Mesenchymal stem cell (in vitro differentiated cells and primary cell): ENCODE results near the gene SRGAP3.

ENCODE experiments used
- DNase-seq: peaks from one replicate; pipeline ENCODE4 v3.0.0-alpha.2; 2013
- H2AFZ ChIP-seq: one replicate; pipeline ENCODE4 v1.6.1; 2013; ENCODE audit warnings: low read depth, mild to moderate bottlenecking, control low read depth, inconsistent platforms, low read length, moderate library complexity
- H2AK5ac ChIP-seq: 2 replicates; pipeline ENCODE4 v1.6.1; 2013; ENCODE audit warnings: low read length, moderate library complexity, mild to moderate bottlenecking, inconsistent platforms; ENCODE audit not compliant: severe bottlenecking
- H2BK120ac ChIP-seq: one replicate; pipeline ENCODE4 v1.6.1; 2013; ENCODE audit warnings: low read depth, mild to moderate bottlenecking, inconsistent platforms, low read length, moderate library complexity
- H2BK12ac ChIP-seq, 2 experiments: one replicate each; pipeline ENCODE4 v1.6.1; 2013; ENCODE audit warnings: inconsistent platforms in 2 of 2, low read length in 2 of 2, mild to moderate bottlenecking in 2 of 2, moderate library complexity in 2 of 2, control low read depth in 1 of 2
- H2BK15ac ChIP-seq: one replicate; pipeline ENCODE4 v1.6.1; 2013; ENCODE audit warnings: mild to moderate bottlenecking, low read depth, inconsistent platforms; ENCODE audit not compliant: poor library complexity, severe bottlenecking
- H2BK5ac ChIP-seq: 2 replicates; pipeline ENCODE4 v1.6.1; 2013; ENCODE audit warnings: low read depth, mild to moderate bottlenecking, low read length, control low read depth, inconsistent platforms; ENCODE audit not compliant: poor library complexity, severe bottlenecking
- H3K14ac ChIP-seq, 2 experiments: one replicate each; pipeline ENCODE4 v1.6.1; 2013; ENCODE audit warnings: inconsistent platforms in 2 of 2, low read length in 2 of 2, control low read depth in 1 of 2, mild to moderate bottlenecking in 1 of 2, moderate library complexity in 1 of 2
- H3K18ac ChIP-seq, 2 experiments: one replicate each; pipeline ENCODE4 v1.6.1; 2013; ENCODE audit warnings: inconsistent platforms in 2 of 2, low read length in 2 of 2, control low read depth in 1 of 2, low read depth in 1 of 2, mild to moderate bottlenecking in 1 of 2
- H3K23ac ChIP-seq, 2 experiments: one replicate each; pipeline ENCODE4 v1.6.1; 2013; ENCODE audit warnings: inconsistent platforms in 2 of 2, low read length in 2 of 2, mild to moderate bottlenecking in 2 of 2, moderate library complexity in 2 of 2, control low read depth in 1 of 2
- H3K27ac ChIP-seq: 2 replicates; pipeline ENCODE4 v1.5.1; 2013; ENCODE audit warnings: mild to moderate bottlenecking, moderate library complexity, low read length, control low read depth, inconsistent platforms; ENCODE audit not compliant: poor library complexity, severe bottlenecking
- H3K27me3 ChIP-seq, 2 experiments: 2 replicates each; pipeline versions ENCODE4 v1.6.1 to v1.7.0; 2013; ENCODE audit warnings: low read length in 2 of 2, mild to moderate bottlenecking in 2 of 2, moderate library complexity in 2 of 2, control low read depth in 1 of 2, inconsistent platforms in 1 of 2; ENCODE audit not compliant: control insufficient read depth in 1 of 2, insufficient read depth in 1 of 2
- H3K36me3 ChIP-seq, 2 experiments: 2 replicates each; pipeline versions ENCODE4 v1.6.1 to v1.7.0; 2013; ENCODE audit warnings: low read length in 2 of 2, control low read depth in 1 of 2, inconsistent platforms in 1 of 2, low read depth in 1 of 2, mild to moderate bottlenecking in 1 of 2; ENCODE audit not compliant: insufficient read depth in 2 of 2, control insufficient read depth in 1 of 2
- H3K4ac ChIP-seq, 2 experiments: one replicate each; pipeline ENCODE4 v1.6.1; 2013; ENCODE audit warnings: inconsistent platforms in 2 of 2, low read length in 2 of 2, mild to moderate bottlenecking in 2 of 2, moderate library complexity in 2 of 2, control low read depth in 1 of 2, low read depth in 1 of 2
- H3K4me1 ChIP-seq: 2 replicates; pipeline ENCODE4 v1.6.1; 2013; ENCODE audit warnings: low read depth, low read length, control low read depth; ENCODE audit not compliant: control insufficient read depth, insufficient read depth
- H3K4me2 ChIP-seq: 2 replicates; pipeline ENCODE4 v1.6.1; 2013; ENCODE audit warnings: low read length, mild to moderate bottlenecking, inconsistent platforms; ENCODE audit not compliant: poor library complexity, severe bottlenecking
- H3K4me3 ChIP-seq, 2 experiments: 2 replicates each; pipeline versions ENCODE4 v1.5.1 to v1.7.0; 2013; ENCODE audit warnings: low read length in 2 of 2, mild to moderate bottlenecking in 2 of 2, control low read depth in 1 of 2, low read depth in 1 of 2; ENCODE audit not compliant: insufficient read depth in 1 of 2
- H3K79me1 ChIP-seq: replicated peaks from 2 replicates; pipeline ENCODE4 v1.6.1; 2013; ENCODE audit warnings: mild to moderate bottlenecking, control low read depth, low read length, inconsistent platforms; ENCODE audit not compliant: poor library complexity, severe bottlenecking
- H3K9ac ChIP-seq: 2 replicates; pipeline ENCODE4 v1.7.0; 2013; ENCODE audit warnings: mild to moderate bottlenecking, low read length, moderate library complexity
- H3K9me3 ChIP-seq: 2 replicates; pipeline ENCODE4 v1.7.0; 2013; ENCODE audit warnings: mild to moderate bottlenecking, low read length; ENCODE audit not compliant: control insufficient read depth
- H4K8ac ChIP-seq: one replicate; pipeline ENCODE4 v1.6.1; 2013; ENCODE audit warnings: inconsistent platforms, mild to moderate bottlenecking, low read length, moderate library complexity
- H4K91ac ChIP-seq: one replicate; pipeline ENCODE4 v1.6.1; 2013; ENCODE audit warnings: mild to moderate bottlenecking, low read length, inconsistent platforms
- WGBS: methylation state at CpG from one replicate; pipeline ENCODE4 v1.1.7; 2013; ENCODE audit warnings: mixed read lengths; 5-methylcytosine and 5-hydroxymethylcytosine counted together

The SRGAP3 gene

GRCh38 chr3:8975081-8976020 is 274.1 kb downstream of the SRGAP3 start:
- Histone ChIP-seq H3K4me3 (no peak overlapping the region), H3K9ac (no peak overlapping the region), H2BK12ac (no peak overlapping the region), H4K91ac (no peak overlapping the region), H2BK120ac (no peak overlapping the region), H2AFZ (no peak overlapping the region), H3K14ac (no peak overlapping the region), H2AK5ac (no peak overlapping the region), H2BK5ac (no peak overlapping the region), H3K4ac (no peak overlapping the region), H2BK15ac (no peak overlapping the region), H4K8ac (no peak overlapping the region), H3K18ac (no peak overlapping the region), H3K27ac (no peak overlapping the region), H3K79me1 (no peaks in the 10 kb centered on the region), H3K9me3 (peaks cover 12% of the 10 kb centered on the region), H3K4me2 (no peak overlapping the region), H3K27me3 (peaks cover 3 to 29% of the 10 kb centered on the region in 2 experiments), H3K4me1 (peaks cover 4% of the 10 kb centered on the region), H3K36me3 (no peaks in the 10 kb centered on the region), H3K23ac (no peak overlapping the region)
- WGBS, result 76% methylated on average over 6 of the region's 11 CpGs
- no peak for DNase-seq

GRCh38 chr3:8974458-8974857 is 275.0 kb downstream of the SRGAP3 start:
- WGBS, result 97% methylated on average over 2 of the region's 2 CpGs
- H2AK5ac ChIP-seq, result no peak overlapping the region
- no peak overlapping the region for H2BK5ac ChIP-seq

GRCh38 chr3:8972639-8973038 is 276.8 kb downstream of the SRGAP3 start:
- Histone ChIP-seq H2AFZ (no peak overlapping the region), H2BK5ac (no peak overlapping the region), H3K14ac (no peak overlapping the region), H3K79me1 (no peaks in the 10 kb centered on the region), H2BK12ac (no peak overlapping the region), H3K27me3 (peaks cover 17 to 18% of the 10 kb centered on the region in 2 experiments), H3K4ac (no peak overlapping the region), H3K4me3 (no peak overlapping the region), H2AK5ac (no peak overlapping the region), H3K18ac (no peak overlapping the region), H3K27ac (no peak overlapping the region), H3K36me3 (no peaks in the 10 kb centered on the region), H3K9me3 (no peaks in the 10 kb centered on the region), H3K9ac (no peak overlapping the region), H2BK120ac (no peak overlapping the region), H3K4me2 (no peak overlapping the region), H4K8ac (no peak overlapping the region), H3K23ac (no peak overlapping the region), H2BK15ac (no peak overlapping the region), H3K4me1 (peaks cover 4% of the 10 kb centered on the region), H4K91ac (no peak overlapping the region)
- 97% methylated on average over 2 of the region's 2 CpGs for WGBS
- peak; percentile 49 for DNase-seq

More at GRCh38 chr3:8974458-8974857, 275.0 kb downstream of the SRGAP3 start:
- Histone ChIP-seq H3K36me3 (no peaks in the 10 kb centered on the region), H3K79me1 (no peaks in the 10 kb centered on the region), H3K9me3 (peaks cover 12% of the 10 kb centered on the region), H3K9ac (no peak overlapping the region), H2BK12ac (no peak overlapping the region), H4K8ac (no peak overlapping the region), H3K4me3 (no peak overlapping the region), H3K14ac (no peak overlapping the region), H2BK120ac (no peak overlapping the region), H3K18ac (no peak overlapping the region), H3K4me1 (peaks cover 4% of the 10 kb centered on the region), H3K4me2 (no peak overlapping the region), H4K91ac (no peak overlapping the region), H3K23ac (no peak overlapping the region), H2BK15ac (no peak overlapping the region), H2AFZ (no peak overlapping the region), H3K27me3 (peaks cover 6 to 21% of the 10 kb centered on the region in 2 experiments), H3K27ac (no peak overlapping the region), H3K4ac (no peak overlapping the region)
- DNase-seq, result no peak

GRCh38 chr3:8970971-8971589 is 278.4 kb downstream of the SRGAP3 start:
- Histone ChIP-seq H3K23ac (no peak overlapping the region), H3K4me1 (peaks cover 4% of the 10 kb centered on the region), H3K4ac (no peak overlapping the region), H2AK5ac (no peak overlapping the region), H2BK12ac (no peak overlapping the region), H2BK120ac (no peak overlapping the region), H2BK15ac (no peak overlapping the region), H3K27me3 (peaks cover 14 to 16% of the 10 kb centered on the region in 2 experiments), H3K4me3 (no peak overlapping the region), H3K9ac (no peak overlapping the region), H4K8ac (no peak overlapping the region), H3K79me1 (no peaks in the 10 kb centered on the region), H2AFZ (no peak overlapping the region), H3K27ac (no peak overlapping the region), H3K36me3 (no peaks in the 10 kb centered on the region), H3K18ac (no peak overlapping the region), H4K91ac (no peak overlapping the region), H3K4me2 (no peak overlapping the region), H3K14ac (no peak overlapping the region), H3K9me3 (no peaks in the 10 kb centered on the region), H2BK5ac (no peak overlapping the region)
- 7% methylated on average over 6 of the region's 7 CpGs for whole genome bisulfite sequencing
- DNase-seq, result peak; percentile 64
